Common myeloid progenitor, CD34-positive (primary cell): Measurements from ENCODE around the gene CA7.

Experiments used
- CTCF ChIA-PET: fragments of 350-600 bp; sonication (Branson Sonifier 250); formaldehyde crosslinking; loops from one replicate; lab custom pipeline; 2021; ENCODE audit warnings: antibody characterized with exemption; lab: Charles Lee
- POLR2A ChIA-PET: fragments of 350-600 bp; sonication (Branson Sonifier 250); formaldehyde crosslinking; loops from one replicate; lab custom pipeline; 2021; ENCODE audit warnings: antibody characterized with exemption; lab: Charles Lee
- DNase-seq, 3 donors: peaks; one replicate each; pipeline versions ENCODE4 v3.0.0 to v3.0.0-alpha.2; 2013
- H3K27ac ChIP-seq, 2 experiments: 1 replicate in 1 of 2; 2 replicates in 1 of 2; pipeline ENCODE4 v1.7.0; 2013; ENCODE audit warnings: inconsistent platforms in 2 of 2, low read length in 2 of 2, mild to moderate bottlenecking in 2 of 2, low read depth in 1 of 2, moderate library complexity in 1 of 2; ENCODE audit not compliant: severe bottlenecking in 2 of 2, insufficient read depth in 1 of 2, poor library complexity in 1 of 2
- H3K27me3 ChIP-seq, 5 experiments: replicated peaks in 2 of 5; 1 replicate in 3 of 5; 2 replicates in 2 of 5; pipeline versions ENCODE4 v1.6.1 to v1.7.0; 2013; ENCODE audit warnings: low read length in 4 of 5, mild to moderate bottlenecking in 2 of 5, moderate library complexity in 2 of 5, inconsistent platforms in 1 of 5; ENCODE audit not compliant: insufficient read depth in 5 of 5, control insufficient read depth in 4 of 5
- H3K36me3 ChIP-seq, 4 experiments: 1 replicate in 2 of 4; 2 replicates in 2 of 4; pipeline versions ENCODE4 v1.6.1 to v1.7.0; 2013; ENCODE audit warnings: low read length in 3 of 4, control low read depth in 1 of 4, mild to moderate bottlenecking in 1 of 4; ENCODE audit not compliant: control insufficient read depth in 4 of 4, insufficient read depth in 4 of 4
- H3K4me1 ChIP-seq, 4 experiments: 1 replicate in 3 of 4; 2 replicates in 1 of 4; pipeline versions ENCODE4 v1.6.1 to v1.7.1; 2013; ENCODE audit warnings: low read length in 3 of 4, mild to moderate bottlenecking in 3 of 4, control low read depth in 1 of 4, inconsistent platforms in 1 of 4, moderate library complexity in 1 of 4; ENCODE audit not compliant: control insufficient read depth in 4 of 4, insufficient read depth in 4 of 4; ENCODE audit errors: control extremely low read depth in 1 of 4
- H3K4me3 ChIP-seq, 7 experiments: 1 replicate in 4 of 7; 2 replicates in 3 of 7; pipeline versions ENCODE4 v1.5.1 to v1.7.0; 2013; ENCODE audit warnings: mild to moderate bottlenecking in 7 of 7, low read length in 6 of 7, moderate library complexity in 6 of 7, inconsistent platforms in 2 of 7, low read depth in 2 of 7, control low read depth in 1 of 7; ENCODE audit not compliant: insufficient read depth in 4 of 7, control insufficient read depth in 1 of 7; ENCODE audit errors: extremely low read depth in 1 of 7
- H3K9me3 ChIP-seq, 5 experiments: 1 replicate in 4 of 5; 2 replicates in 1 of 5; pipeline versions ENCODE4 v1.6.1 to v1.7.1; 2013; ENCODE audit warnings: low read length in 4 of 5, mild to moderate bottlenecking in 2 of 5, inconsistent platforms in 1 of 5, low read depth in 1 of 5, moderate library complexity in 1 of 5; ENCODE audit not compliant: control insufficient read depth in 4 of 5, insufficient read depth in 2 of 5; ENCODE audit errors: control extremely low read depth in 1 of 5
- WGBS: methylation state at CpG from one replicate; pipeline ENCODE4 v1.1.5; 2013; ENCODE audit not compliant: insufficient coverage; 5-methylcytosine and 5-hydroxymethylcytosine counted together

Gene CA7

GRCh38 chr16:66882702-66883101 lies 38.5 kb downstream of the CA7 start:
- H3K4me1 ChIP-seq, result peaks cover 6 to 40% (median 30%) of the 10 kb centered on the region in 4 experiments
- ChIA-PET CTCF (interaction anchor here (0.6 to 3.3 kb wide), 8 partner anchors 10 to 62 kb away, joined by 3 to 14 read pairs (median 4); no protein-coding TSS in a partner anchor), POLR2A (no interaction called here)
- H3K27me3 ChIP-seq, result no peaks in the 10 kb centered on the region
- WGBS, result 100% methylated on average over 1 of the region's 3 CpGs
- H3K9me3 ChIP-seq, result no peaks in the 10 kb centered on the region
- DNase-seq, result no peak
- H3K36me3 ChIP-seq, result peaks cover 15 to 28% (median 19%) of the 10 kb centered on the region in 4 experiments
- no peak overlapping the region for H3K4me3 ChIP-seq
- no peak overlapping the region for H3K27ac ChIP-seq

- POLR2A ChIA-PET, result interaction anchor here (0.6 kb wide), 1 partner anchor 55 kb away, joined by 3 read pairs; no protein-coding TSS in a partner anchor
- Histone ChIP-seq H3K9me3 (no peaks in the 10 kb centered on the region), H3K4me1 (peaks cover 0 to 21% (median 12%) of the 10 kb centered on the region in 4 experiments), H3K36me3 (peaks cover 16 to 28% (median 21%) of the 10 kb centered on the region in 4 experiments), H3K27me3 (no peaks in the 10 kb centered on the region), H3K27ac (no peak overlapping the region), H3K4me3 (no peak overlapping the region)
- peak in 1 of 3 donors; percentile 15 for DNase-seq
- 93% methylated on average over 11 of the region's 12 CpGs for WGBS
- CTCF ChIA-PET, result interaction anchor here (0.6 to 30.6 kb wide), 5 partner anchors 10 to 1117 kb away, joined by 3 to 473 read pairs (median 6); partner anchors contain the start of genes CDH16 and RRAD
Observed at GRCh38 chr16:66885491-66885890, 41.3 kb downstream of the CA7 start.

GRCh38 chr16:66886321-66886720 lies 42.1 kb downstream of the CA7 start:
- DNase-seq, result no peak
- H3K9me3 ChIP-seq, result no peaks in the 10 kb centered on the region
- peaks cover 0 to 12% (median 5%) of the 10 kb centered on the region in 4 experiments for H3K4me1 ChIP-seq
- ChIA-PET CTCF (interaction anchor here (0.8 to 30.6 kb wide), 5 partner anchors 9 to 33 kb away, joined by 3 to 473 read pairs (median 6); partner anchors contain the start of genes CDH16 and RRAD), POLR2A (no interaction called here)
- no peak overlapping the region for H3K27ac ChIP-seq
- H3K27me3 ChIP-seq, result no peaks in the 10 kb centered on the region
- WGBS, result no CpG with 5 or more reads among the region's 2 CpGs
- peaks cover 16 to 28% (median 21%) of the 10 kb centered on the region in 4 experiments for H3K36me3 ChIP-seq
- no peak overlapping the region for H3K4me3 ChIP-seq

DNA sequence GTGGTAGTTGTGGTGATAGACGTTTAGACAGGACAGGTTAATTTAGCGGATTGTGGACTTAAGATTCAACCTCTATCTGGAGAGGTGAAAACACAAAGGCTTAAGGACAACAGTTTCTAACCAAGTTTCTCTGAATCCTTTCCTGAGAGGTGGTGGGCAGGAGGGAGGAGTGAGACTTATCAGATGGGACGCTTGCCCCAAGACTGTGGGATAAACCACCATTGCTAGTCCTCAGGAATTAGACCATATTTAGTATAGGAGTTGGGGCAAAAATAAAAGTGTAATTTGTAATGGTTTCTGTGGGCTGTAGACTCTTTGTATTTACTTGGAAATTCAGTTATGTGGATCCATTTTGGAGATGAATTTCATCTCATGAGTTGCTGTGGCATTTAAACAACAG lies 42.7 kb downstream of the CA7 start:
- Histone ChIP-seq H3K27me3 (no peaks in the 10 kb centered on the region), H3K36me3 (peaks cover 16 to 28% (median 21%) of the 10 kb centered on the region in 4 experiments), H3K4me3 (no peak overlapping the region), H3K27ac (no peak overlapping the region), H3K4me1 (peaks cover 0 to 6% (median 1%) of the 10 kb centered on the region in 4 experiments), H3K9me3 (no peaks in the 10 kb centered on the region)
- DNase-seq, result no peak
- POLR2A ChIA-PET, result no interaction called here
- no CpG with 5 or more reads among the region's 3 CpGs for WGBS
- CTCF ChIA-PET, result interaction anchor here (1.5 to 30.6 kb wide), 4 partner anchors 8 to 32 kb away, joined by 5 to 473 read pairs (median 6); partner anchors contain the start of genes CDH16 and RRAD

DNA sequence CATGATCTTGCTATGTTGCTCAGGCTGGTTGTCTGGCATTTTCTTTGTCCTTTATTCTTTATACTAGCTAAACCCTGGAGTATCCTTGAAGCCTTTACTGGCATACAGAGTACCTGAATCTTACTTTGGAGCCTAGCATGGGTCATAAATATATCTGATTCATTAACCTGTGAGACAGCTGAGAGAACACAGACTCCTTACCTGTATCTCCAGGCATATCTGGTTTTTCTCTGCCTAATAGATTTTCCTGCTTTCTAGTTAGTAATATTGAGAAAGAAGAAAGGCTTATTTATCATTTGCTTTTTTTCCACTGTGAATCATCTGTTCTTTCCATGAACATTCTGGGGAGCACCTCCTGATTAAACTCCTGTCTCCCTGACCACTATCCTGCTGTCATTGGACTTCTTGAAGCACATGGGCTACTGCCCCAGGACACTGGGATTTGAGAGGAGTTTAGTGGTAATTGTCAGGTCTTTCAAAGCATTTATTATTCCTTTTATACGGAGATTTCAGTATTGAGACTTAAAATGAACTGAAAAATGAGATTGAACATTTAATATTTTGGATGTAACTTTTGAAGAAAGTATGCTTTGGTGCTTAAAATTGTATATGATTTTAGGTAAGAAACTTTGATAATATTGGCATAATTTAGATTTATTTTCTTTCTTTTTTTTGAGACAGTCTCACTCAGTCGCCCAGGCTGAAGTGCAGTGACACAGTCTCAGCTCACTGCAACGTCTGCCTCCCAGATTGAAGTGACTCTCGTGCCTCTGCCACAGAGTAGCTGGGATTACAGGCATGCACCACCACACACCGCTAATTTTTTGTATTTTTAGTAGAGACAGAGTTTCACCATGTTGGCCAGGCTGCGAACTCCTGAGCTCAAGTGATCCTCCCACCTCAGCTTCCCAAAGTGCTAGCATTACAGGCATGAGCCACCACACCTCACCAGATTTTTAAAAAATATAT lies 44.7 kb downstream of the CA7 start:
- WGBS, result 100% methylated on average over 4 of the region's 6 CpGs

GRCh38 chr16:66889622-66890021 lies 45.4 kb downstream of the CA7 start:
- no peak overlapping the region for H3K4me3 ChIP-seq
- no peaks in the 10 kb centered on the region for H3K9me3 ChIP-seq
- DNase-seq, result no peak
- ChIA-PET CTCF (interaction anchor here (1.2 to 30.6 kb wide), 5 partner anchors 8 to 510 kb away, joined by 3 to 473 read pairs (median 3); partner anchors contain the start of genes CDH16 and RRAD), POLR2A (interaction anchor here (0.9 kb wide), 1 partner anchor 9 kb away, joined by 3 read pairs; the partner anchor contains the start of gene PDP2)
- H3K27ac ChIP-seq, result no peak overlapping the region
- WGBS, result 100% methylated on average over 1 of the region's 4 CpGs
- H3K27me3 ChIP-seq, result no peaks in the 10 kb centered on the region
- H3K36me3 ChIP-seq, result peaks cover 13 to 21% (median 16%) of the 10 kb centered on the region in 4 experiments
- H3K4me1 ChIP-seq, result peaks cover 0 to 5% (median 1%) of the 10 kb centered on the region in 4 experiments

More for the DNA sequence above, 44.7 kb downstream of the CA7 start:
- Histone ChIP-seq H3K27me3 (no peaks in the 10 kb centered on the region), H3K4me1 (peaks cover 0 to 5% (median 1%) of the 10 kb centered on the region in 4 experiments), H3K27ac (no peak overlapping the region), H3K4me3 (no peak overlapping the region), H3K36me3 (peaks cover 16 to 26% (median 21%) of the 10 kb centered on the region in 4 experiments), H3K9me3 (no peaks in the 10 kb centered on the region)
- no peak for DNase-seq
- CTCF ChIA-PET, result interaction anchor here (1.2 to 30.6 kb wide), 4 partner anchors 8 to 253 kb away, joined by 3 to 473 read pairs (median 4); partner anchors contain the start of genes CDH16 and RRAD
- POLR2A ChIA-PET, result interaction anchor here (0.9 kb wide), 1 partner anchor 9 kb away, joined by 3 read pairs; the partner anchor contains the start of gene PDP2
